Testis (tissue), 2 donors: ENCODE results near the gene NUP205.

Experiments used
- POLR2A ChIP-seq: fragments of 450-650 bp; IDR thresholded peaks from one replicate; pipeline ENCODE4 v1.6.1; 2017; ENCODE audit warnings: antibody characterized with exemption, mild to moderate bottlenecking, moderate library complexity
- TF ChIP-seq, protein P1 (sequence below), 3 experiments: fragments of 450-650 bp in 2 of 3; fragments of 200-600 bp in 1 of 3; sonication (generic) in 1 of 3; IDR thresholded peaks; one replicate each; pipeline ENCODE4 v1.5.1; 2016 to 2019; ENCODE audit warnings: antibody characterized with exemption in 3 of 3, mild to moderate bottlenecking in 2 of 3, moderate library complexity in 1 of 3

DNA sequence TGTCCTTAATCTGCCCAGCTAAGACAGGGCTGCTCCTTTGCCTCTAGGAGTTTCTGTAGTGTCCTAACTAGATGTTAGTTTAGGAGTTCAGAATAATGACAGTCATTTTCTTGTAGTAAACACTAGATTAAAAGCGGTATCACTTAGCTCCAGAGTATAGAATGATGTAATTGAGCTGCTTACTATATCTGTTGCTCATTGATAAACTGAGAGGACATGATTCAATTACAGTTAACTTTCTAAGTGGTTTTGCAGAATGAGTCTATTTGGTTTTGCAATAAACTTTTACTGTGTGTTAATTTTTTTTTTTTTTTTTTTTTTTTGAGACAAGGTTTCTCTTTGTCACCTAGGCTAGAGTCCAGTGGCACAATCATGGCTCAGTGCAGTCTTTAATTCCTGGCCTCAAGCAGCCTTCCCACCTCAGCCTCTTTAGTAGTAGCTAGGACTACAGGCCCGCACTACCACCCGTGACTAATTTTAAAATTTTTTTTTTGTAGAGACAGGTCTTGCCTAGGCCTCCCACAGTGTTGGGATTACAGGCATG, 106.4 kb downstream of the NUP205 start:
- TF ChIP-seq, protein P1, sequence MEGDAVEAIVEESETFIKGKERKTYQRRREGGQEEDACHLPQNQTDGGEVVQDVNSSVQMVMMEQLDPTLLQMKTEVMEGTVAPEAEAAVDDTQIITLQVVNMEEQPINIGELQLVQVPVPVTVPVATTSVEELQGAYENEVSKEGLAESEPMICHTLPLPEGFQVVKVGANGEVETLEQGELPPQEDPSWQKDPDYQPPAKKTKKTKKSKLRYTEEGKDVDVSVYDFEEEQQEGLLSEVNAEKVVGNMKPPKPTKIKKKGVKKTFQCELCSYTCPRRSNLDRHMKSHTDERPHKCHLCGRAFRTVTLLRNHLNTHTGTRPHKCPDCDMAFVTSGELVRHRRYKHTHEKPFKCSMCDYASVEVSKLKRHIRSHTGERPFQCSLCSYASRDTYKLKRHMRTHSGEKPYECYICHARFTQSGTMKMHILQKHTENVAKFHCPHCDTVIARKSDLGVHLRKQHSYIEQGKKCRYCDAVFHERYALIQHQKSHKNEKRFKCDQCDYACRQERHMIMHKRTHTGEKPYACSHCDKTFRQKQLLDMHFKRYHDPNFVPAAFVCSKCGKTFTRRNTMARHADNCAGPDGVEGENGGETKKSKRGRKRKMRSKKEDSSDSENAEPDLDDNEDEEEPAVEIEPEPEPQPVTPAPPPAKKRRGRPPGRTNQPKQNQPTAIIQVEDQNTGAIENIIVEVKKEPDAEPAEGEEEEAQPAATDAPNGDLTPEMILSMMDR (IDR thresholded peaks at IDR 0.05), result no peak
- TF ChIP-seq POLR2A, result no peak
